Measurements from ENCODE around the gene ADARB1.

The ADARB1 gene

GRCh38 chr21:45219517-45219916, 145.1 kb downstream of the ADARB1 start:
- no peak overlapping the region for H2AFZ ChIP-seq
- no peak for TF ChIP-seq CTCF (IDR thresholded peaks at IDR 0.05)
- H3K9ac ChIP-seq = no peak overlapping the region
- no peak overlapping the region for H3K4me2 ChIP-seq (ENCODE audit: low read length)
- H3K36me3 ChIP-seq (ENCODE audit: control insufficient read depth, insufficient read depth, low read length) = no peaks in the 10 kb centered on the region
- no peaks in the 10 kb centered on the region for H3K79me2 ChIP-seq
- H3K27ac ChIP-seq = no peak overlapping the region
- no peak overlapping the region for H3K4me3 ChIP-seq (ENCODE audit: low read depth, low read length)
- no peaks in the 10 kb centered on the region for H3K4me1 ChIP-seq
- no peaks in the 10 kb centered on the region for H3K27me3 ChIP-seq (ENCODE audit: control insufficient read depth, insufficient read depth, low read length)
- no peaks in the 10 kb centered on the region for H3K9me3 ChIP-seq (ENCODE audit: control insufficient read depth, low read length)

- Histone ChIP-seq H3K4me3 (ENCODE audit: low read depth, low read length) (no peak overlapping the region), H3K27ac (no peak overlapping the region), H3K4me1 (no peaks in the 10 kb centered on the region), H3K9me3 (ENCODE audit: control insufficient read depth, low read length) (no peaks in the 10 kb centered on the region), H3K36me3 (ENCODE audit: control insufficient read depth, insufficient read depth, low read length) (no peaks in the 10 kb centered on the region), H3K79me2 (no peaks in the 10 kb centered on the region), H3K27me3 (ENCODE audit: control insufficient read depth, insufficient read depth, low read length) (no peaks in the 10 kb centered on the region), H3K4me2 (ENCODE audit: low read length) (no peak overlapping the region), H3K9ac (no peak overlapping the region), H2AFZ (no peak overlapping the region)
- TF ChIP-seq CTCF (IDR thresholded peaks at IDR 0.05) = no peak
Observed at GRCh38 chr21:45220071-45220481, 145.7 kb downstream of the ADARB1 start.

- Histone ChIP-seq H2AFZ (no peak overlapping the region), H3K9ac (no peak overlapping the region), H3K36me3 (ENCODE audit: control insufficient read depth, insufficient read depth, low read length) (no peaks in the 10 kb centered on the region), H3K9me3 (ENCODE audit: control insufficient read depth, low read length) (no peaks in the 10 kb centered on the region), H3K27ac (no peak overlapping the region), H3K27me3 (ENCODE audit: control insufficient read depth, insufficient read depth, low read length) (no peaks in the 10 kb centered on the region), H3K4me3 (ENCODE audit: low read depth, low read length) (no peak overlapping the region), H3K79me2 (no peaks in the 10 kb centered on the region), H3K4me2 (ENCODE audit: low read length) (no peak overlapping the region), H3K4me1 (no peaks in the 10 kb centered on the region)
- no peak for TF ChIP-seq CTCF (IDR thresholded peaks at IDR 0.05)
Observed at GRCh38 chr21:45220714-45221490, 146.5 kb downstream of the ADARB1 start.

GRCh38 chr21:45222001-45222400, 147.6 kb downstream of the ADARB1 start:
- no peak overlapping the region for H3K4me3 ChIP-seq (ENCODE audit: low read depth, low read length)
- no peak overlapping the region for H3K4me2 ChIP-seq (ENCODE audit: low read length)
- no peak overlapping the region for H2AFZ ChIP-seq
- no peaks in the 10 kb centered on the region for H3K36me3 ChIP-seq (ENCODE audit: control insufficient read depth, insufficient read depth, low read length)
- no peak overlapping the region for H3K9ac ChIP-seq
- no peaks in the 10 kb centered on the region for H3K9me3 ChIP-seq (ENCODE audit: control insufficient read depth, low read length)
- H3K27me3 ChIP-seq (ENCODE audit: control insufficient read depth, insufficient read depth, low read length) = no peaks in the 10 kb centered on the region
- TF ChIP-seq CTCF (IDR thresholded peaks at IDR 0.05) = no peak
- no peak overlapping the region for H3K27ac ChIP-seq
- H3K79me2 ChIP-seq = no peaks in the 10 kb centered on the region
- H3K4me1 ChIP-seq = no peaks in the 10 kb centered on the region
